GM19099 (cell line): ENCODE results near the gene PALLD.

ENCODE experiments used
- POLR2A ChIP-seq: IDR thresholded peaks from 3 replicates; pipeline ENCODE4 v1.6.1; 2011; ENCODE audit warnings: low read depth; ENCODE audit not compliant: insufficient read length; ENCODE audit errors: extremely low read depth

The PALLD gene

DNA sequence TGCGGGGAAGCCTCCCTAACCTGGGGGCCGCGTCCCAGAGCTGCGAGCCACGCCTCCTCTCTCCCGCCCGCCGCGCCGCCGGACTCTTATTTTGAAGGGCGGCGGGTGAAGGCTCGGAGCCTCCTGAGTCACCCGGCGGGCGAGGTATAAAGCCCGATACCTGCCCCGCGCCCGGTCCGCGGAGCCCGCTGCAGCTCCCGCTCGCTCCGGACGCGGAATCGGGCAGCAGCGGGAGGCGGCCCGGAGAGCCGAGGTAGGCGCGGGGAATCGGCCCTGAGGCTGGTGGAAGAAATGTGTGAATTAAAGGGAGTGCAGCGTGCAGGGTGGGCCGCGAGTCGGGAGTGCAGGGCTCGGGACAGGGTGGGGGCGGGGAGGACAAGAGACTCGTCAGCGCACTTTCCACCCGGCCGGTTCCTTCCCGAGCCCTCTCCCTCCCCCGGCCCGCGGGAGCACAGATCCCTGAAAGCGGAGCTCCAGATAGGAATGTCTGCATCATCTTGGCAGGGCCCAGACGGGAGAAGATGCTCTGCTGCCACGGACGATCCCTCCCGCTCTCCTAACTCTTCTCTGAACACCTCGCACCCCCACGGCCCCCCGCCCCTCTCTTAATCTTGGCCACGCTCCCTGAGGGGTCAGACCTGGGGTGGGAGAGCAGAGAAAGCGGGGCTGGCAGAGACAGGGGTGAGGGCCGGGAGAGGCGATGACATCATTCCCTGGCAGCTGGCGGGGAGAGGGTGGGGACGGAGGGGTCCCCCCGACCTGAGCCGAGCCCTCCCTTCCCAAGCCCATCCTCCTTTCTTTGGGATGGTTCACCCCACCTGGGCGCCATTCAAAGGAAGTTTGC, 335.3 kb downstream of the PALLD start:
- no peak for TF ChIP-seq POLR2A

- TF ChIP-seq POLR2A: no peak
Measured at GRCh38 chr4:168832763-168833575, 336.1 kb downstream of the PALLD start.

DNA sequence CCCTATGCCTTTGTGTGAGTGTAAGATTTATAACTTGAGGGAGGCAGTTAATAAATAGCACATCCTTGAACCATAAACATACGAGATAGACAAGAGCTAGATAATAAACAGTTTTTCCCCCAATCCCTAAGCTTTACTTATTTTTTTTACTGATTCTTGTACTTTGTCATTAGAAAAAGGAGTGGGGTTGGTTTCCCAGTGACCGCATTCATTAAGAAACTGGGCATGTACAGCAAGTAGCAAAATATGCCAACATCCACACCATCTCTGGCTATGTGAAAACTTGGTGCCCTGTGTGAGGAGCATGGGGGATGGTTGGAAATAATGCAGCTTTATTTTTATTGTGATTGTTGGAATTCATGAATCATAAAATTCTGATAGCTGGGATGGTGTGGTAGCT, 337.0 kb downstream of the PALLD start:
- no peak for TF ChIP-seq POLR2A

DNA sequence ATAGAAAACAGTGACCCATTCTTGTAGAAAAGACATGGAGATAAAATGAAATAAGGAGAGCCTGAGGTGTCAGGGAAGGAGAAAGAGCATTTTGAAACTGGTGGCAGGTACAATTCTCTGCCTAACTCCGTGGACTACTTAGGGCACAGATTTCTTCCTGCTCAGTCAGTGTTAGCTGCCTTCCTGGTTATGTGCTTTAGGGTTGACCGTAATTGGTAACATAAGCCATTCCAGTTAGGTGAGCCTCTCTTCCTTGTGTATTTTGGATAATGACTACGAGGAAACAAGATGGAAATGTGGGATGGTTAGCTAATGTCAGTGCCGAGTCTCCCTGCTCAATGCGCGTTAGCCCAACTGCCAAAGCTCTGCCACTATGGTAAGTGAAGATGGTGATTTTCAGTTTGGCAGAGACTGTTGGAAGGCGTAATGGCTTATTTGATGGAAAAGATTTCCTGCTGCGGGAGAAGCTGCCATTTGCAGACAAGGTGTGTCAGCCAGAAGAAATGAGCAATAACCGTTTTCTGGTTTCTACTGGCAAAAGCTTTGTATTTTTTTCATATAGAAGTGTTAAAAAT, 339.1 kb downstream of the PALLD start:
- no peak for TF ChIP-seq POLR2A

GRCh38 chr4:168836490-168836889, 339.6 kb downstream of the PALLD start:
- TF ChIP-seq POLR2A: no peak

- no peak for TF ChIP-seq POLR2A
Measured at GRCh38 chr4:168837922-168838321, 341.1 kb downstream of the PALLD start.

DNA sequence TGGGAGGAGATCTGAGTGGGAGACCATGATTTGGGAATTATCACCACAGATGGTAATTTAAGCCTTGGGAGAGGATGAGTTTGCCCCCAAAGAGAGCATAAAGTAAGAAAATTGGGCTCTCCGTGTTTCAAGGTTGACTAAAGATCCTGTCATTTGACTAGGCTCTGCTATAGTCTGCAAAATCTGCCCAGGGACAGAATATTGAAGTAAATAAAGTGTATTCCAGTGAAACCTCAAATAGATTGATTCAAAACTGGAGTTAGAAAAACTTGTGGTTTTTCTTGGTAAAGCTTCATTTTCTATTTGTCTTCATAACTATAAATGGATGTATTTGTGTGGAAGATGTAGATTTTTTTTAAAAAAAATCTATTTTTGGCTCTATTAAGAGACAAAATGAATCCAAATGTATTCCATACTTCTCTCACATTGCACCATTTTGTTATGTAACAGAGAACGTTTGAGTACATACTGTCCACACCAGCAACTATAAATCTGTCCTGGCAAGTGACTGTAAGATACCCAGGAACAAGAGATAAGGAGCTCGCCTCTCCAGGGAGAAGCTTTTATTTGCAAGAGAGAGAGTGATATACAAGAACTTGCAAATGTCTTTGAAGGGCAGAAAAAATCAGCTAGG, 343.0 kb downstream of the PALLD start:
- TF ChIP-seq POLR2A: no peak

- TF ChIP-seq POLR2A: no peak
Measured at GRCh38 chr4:168840392-168840763, 343.5 kb downstream of the PALLD start.

DNA sequence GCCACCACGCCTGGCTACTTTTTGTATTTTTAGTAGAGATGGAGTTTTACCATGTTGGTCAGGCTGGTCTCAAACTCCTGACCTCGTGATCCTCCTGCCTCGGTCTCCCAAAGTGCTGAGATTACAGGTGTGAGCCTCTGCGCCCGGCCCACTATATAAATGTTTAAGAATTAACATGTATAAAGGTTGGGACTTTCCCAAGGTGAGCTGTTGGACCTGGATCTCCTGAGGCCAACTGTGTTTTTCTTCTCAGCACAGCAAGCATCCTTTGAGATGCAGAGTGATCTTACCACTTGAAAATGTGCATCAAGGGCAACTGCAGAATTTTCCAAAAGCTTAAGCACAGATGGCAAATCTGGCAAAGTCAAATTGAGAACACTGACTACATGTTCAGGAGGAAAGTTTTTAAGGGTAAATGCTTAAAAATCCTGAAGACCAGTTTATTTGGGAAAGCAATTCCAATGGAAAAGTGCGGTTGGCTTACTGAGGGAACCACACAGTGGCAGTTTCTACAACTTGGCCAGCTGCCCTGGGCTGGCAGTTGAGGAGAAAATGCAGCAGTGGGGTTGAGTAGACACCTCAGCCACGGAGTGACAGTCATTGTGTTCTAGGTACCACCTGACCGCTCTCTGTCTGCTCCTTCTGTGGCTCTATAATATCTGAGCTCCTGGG, 344.3 kb downstream of the PALLD start:
- TF ChIP-seq POLR2A: no peak

DNA sequence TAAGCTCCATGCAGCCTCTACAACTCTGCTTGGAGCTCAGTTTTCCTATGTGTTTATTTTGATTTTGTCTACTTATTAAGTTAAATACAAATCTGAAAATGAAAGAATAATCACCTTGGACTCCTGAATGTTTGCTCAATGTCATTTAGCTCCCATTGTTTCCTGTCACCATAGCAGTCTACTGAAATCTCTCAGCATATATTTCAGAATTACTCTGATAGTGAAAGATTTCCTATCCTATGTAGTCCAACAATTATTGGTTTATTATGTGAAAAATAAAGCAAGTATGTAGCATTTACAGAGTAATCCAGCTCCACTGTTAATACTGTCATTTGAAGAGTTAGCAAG, 344.8 kb downstream of the PALLD start:
- no peak for TF ChIP-seq POLR2A

DNA sequence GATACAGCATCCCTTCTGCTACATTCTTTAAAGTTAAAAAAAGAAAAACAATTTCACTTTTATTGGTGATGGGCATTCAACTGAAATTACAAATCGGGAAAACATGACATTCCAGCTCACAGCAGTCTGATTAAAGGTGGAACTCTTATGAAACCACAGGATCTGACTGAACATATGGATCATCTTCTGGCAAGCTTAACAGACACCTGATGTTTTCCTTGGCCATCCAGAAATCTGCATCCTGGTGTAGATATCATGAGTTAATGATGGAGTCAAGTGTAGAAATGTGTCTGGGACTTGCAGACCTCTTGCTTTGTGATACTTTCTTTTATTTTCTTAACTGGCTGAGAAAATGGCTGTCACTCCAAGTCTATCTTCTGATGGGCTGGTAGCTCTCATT, 345.3 kb downstream of the PALLD start:
- TF ChIP-seq POLR2A: no peak

DNA sequence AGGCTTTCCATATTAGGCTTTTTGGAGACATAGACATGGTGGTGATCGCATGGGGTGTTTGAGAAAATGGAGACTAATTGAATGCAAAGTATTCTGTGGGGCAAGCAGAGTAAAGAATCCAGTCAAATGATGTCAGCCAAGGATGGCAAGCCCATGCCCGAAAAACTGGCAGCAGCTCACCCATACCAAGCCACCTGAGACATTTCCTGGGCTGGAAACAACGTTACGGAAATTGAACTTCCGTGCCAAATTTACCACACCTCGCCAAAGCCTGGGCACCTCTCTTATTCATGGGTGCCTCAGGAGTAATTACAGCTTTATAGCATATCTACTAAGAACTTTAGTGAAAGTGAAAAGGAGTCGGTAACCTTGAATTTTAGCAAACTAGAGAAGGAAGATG, 346.8 kb downstream of the PALLD start:
- no peak for TF ChIP-seq POLR2A

GRCh38 chr4:168844353-168845049, 347.6 kb downstream of the PALLD start:
- TF ChIP-seq POLR2A: no peak

DNA sequence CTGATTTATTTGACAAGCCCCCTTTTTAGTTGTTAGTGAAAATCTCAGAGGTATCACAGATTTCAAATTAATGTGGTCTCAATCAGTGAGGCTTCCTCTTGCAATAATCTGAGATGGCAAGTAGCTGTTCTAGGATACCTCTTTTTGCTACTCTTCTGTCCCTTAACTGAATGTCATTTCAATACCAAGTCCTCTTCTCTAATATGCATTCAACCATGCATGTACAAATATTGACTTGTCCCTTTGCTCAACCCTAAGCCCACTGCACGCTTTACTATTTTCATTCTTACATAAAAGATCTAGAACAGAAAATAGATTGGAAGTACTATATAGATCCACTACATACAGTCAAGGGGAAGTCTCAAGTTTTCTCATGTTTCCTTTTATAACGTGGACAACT, 349.0 kb downstream of the PALLD start:
- no peak for TF ChIP-seq POLR2A
